ENCODE results near the gene IRAK1. TPM values are rescaled to one million over a fixed set of nuclear protein-coding genes. Genes with fewer than 3 reads are reported as not detected.

Gene IRAK1
- total and polyA plus RNA-seq, 2 of the 8 experiments (the other 6 are each of a cell fraction or from before 2014, with no cell fraction given), result 26.6 to 41.7 TPM

DNA sequence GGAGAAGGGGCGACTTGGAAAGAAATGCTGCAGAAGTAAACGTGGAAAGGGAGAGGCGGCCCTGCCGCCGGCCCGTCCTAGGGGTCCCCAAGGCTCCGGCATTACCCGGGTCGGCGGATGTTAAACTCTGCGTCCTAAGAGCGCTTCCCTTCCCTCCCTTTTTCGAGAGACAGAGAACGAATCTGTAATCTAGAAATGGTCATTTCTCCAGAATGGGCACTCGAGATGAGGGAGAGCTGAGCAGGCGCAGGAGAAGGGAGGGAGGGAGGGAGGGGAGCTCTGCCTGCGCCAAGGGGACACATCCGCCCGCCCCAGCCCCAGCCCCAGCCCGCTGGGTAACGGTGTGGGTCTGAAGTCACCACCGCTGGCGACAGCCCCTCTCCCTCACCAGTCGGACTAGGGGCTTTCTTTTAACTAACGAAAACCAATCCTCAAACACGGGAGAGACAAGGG is 49.8 kb downstream of the IRAK1 start:
- Histone ChIP-seq H3K4me2 (ENCODE audit: insufficient read depth in 1 of 2, low read depth in 2 of 2, low read length in 2 of 2) (peak overlapping the region; percentile 66 to 85), H3K14ac (ENCODE audit: insufficient read length) (no peak overlapping the region), H3K56ac (replicated peaks; ENCODE audit: insufficient read length, low read depth, low read length) (no peak overlapping the region), H3K18ac (ENCODE audit: extremely low read depth, low read length) (no peak overlapping the region), H2BK120ac (replicated peaks; ENCODE audit: low read depth, low read length) (no peak overlapping the region), H3K4me1 (replicated peaks in 1 of 4; ENCODE audit: control insufficient read depth in 3 of 4, insufficient read depth in 4 of 4, low read length in 3 of 4) (peaks cover 4 to 26% (median 17%) of the 10 kb centered on the region in 4 experiments), H3K23ac (ENCODE audit: insufficient read length) (no peak overlapping the region), H2BK15ac (ENCODE audit: low read length) (no peak overlapping the region), H3K27me3 (replicated peaks in 1 of 4; ENCODE audit: control insufficient read depth in 3 of 4, extremely low read depth in 1 of 4, insufficient read depth in 3 of 4, low read length in 3 of 4) (no peaks in the 10 kb centered on the region), H3K79me2 (ENCODE audit: control insufficient read depth in 1 of 2, insufficient read depth in 2 of 2, low read length in 2 of 2) (peaks cover 44 to 58% of the 10 kb centered on the region in 2 experiments), H3K79me1 (ENCODE audit: low read depth, low read length) (peaks cover 2% of the 10 kb centered on the region; the same call in 1 of the 2 replicates), H3K4me3 (ENCODE audit: extremely low read depth in 1 of 4, insufficient read depth in 2 of 4, low read depth in 3 of 4, low read length in 4 of 4) (peak overlapping the region; percentile 64 to 99 (median 82)), H3K4ac (replicated peaks; ENCODE audit: insufficient read length, low read depth, low read length) (no peak overlapping the region), H3K27ac (ENCODE audit: low read depth, low read length) (no peak overlapping the region), H4K8ac (ENCODE audit: extremely low read depth, insufficient read depth, low read length) (no peak overlapping the region), H3K9ac (replicated peaks in 1 of 4; ENCODE audit: extremely low read depth in 1 of 4, low read depth in 3 of 4, low read length in 3 of 4) (peak overlapping the region in 2 of 4 experiments; percentile 8 to 30; a peak in 3 of 7 replicates), H4K5ac (ENCODE audit: insufficient read length, low read depth, low read length) (no peak overlapping the region), H2BK12ac (ENCODE audit: low read depth, low read length) (no peak overlapping the region), H2BK5ac (ENCODE audit: low read depth, low read length) (no peak overlapping the region), H4K91ac (replicated peaks; ENCODE audit: insufficient read length, low read length) (no peak overlapping the region), H2BK20ac (ENCODE audit: low read length) (no peak overlapping the region), H3K9me3 (ENCODE audit: insufficient read depth in 2 of 2, low read depth in 1 of 2, low read length in 1 of 2) (no peaks in the 10 kb centered on the region), H3K23me2 (ENCODE audit: low read depth, low read length) (peaks cover 8% of the 10 kb centered on the region; the same call in 1 of the 2 replicates), H2AK5ac (ENCODE audit: low read depth, low read length) (no peak overlapping the region), H3K36me3 (ENCODE audit: control insufficient read depth in 2 of 4, insufficient read depth in 4 of 4, low read length in 3 of 4) (no peaks in the 10 kb centered on the region), H4K20me1 (replicated peaks in 1 of 2; ENCODE audit: control insufficient read depth in 1 of 2, insufficient read depth in 2 of 2, low read length in 2 of 2) (peaks cover 18 to 29% of the 10 kb centered on the region in 2 experiments), H2AFZ (ENCODE audit: low read length) (no peak overlapping the region)
- DNase-seq (ENCODE audit: low read depth in 1 of 2, low spot score in 2 of 2), result no peak
- ChIA-PET POLR2A (ENCODE audit: partially characterized antibody) (interaction anchor here (0.9 to 4.6 kb wide), 9 partner anchors 12 to 440 kb away, joined by 3 to 43 read pairs (median 5); partner anchors contain the start of genes ARHGAP4 and RENBP), CTCF (ENCODE audit: partially characterized antibody) (interaction anchor here (1.0 to 11.2 kb wide), 3 partner anchors 22 to 46 kb away, joined by 4 to 102 read pairs (median 5); partner anchors contain the start of gene RENBP)
- 0% methylated on average over 2 of the region's 26 CpGs; no CpG with 5 or more reads in 1 of the 2 experiments for WGBS, 2 experiments (ENCODE audit: extremely low coverage in 1 of 2, insufficient coverage in 1 of 2, insufficient read length in 1 of 2, insufficient replicate concordance in 2 of 2, low coverage in 1 of 2, low lambda C conversion rate in 2 of 2, missing lambda C conversion rate in 1 of 2)
- FAIRE-seq, result no peak
- TF ChIP-seq RAD21 (IDR thresholded peaks at IDR 0.05 in 1 of 2, conservative IDR thresholded peaks at IDR 0.05 in 1 of 2; ENCODE audit: low read depth in 2 of 2, low read length in 2 of 2) (no peak), TEAD4 (IDR thresholded peaks at IDR 0.05; ENCODE audit: low read depth, low read length) (no peak), KDM1A (IDR thresholded peaks at IDR 0.05; ENCODE audit: borderline replicate concordance, low read length) (no peak), CBX5 (IDR thresholded peaks at IDR 0.05; ENCODE audit: low read depth, low read length) (no peak), YY1 (IDR thresholded peaks at IDR 0.05; ENCODE audit: low read depth, low read length) (no peak)
